IPS DF 6.9 (cell line): ENCODE measurements around the gene RAD51B.
"Not testable (repeated sequence)": the region's sequence is repeated elsewhere in the genome, so short reads cannot be mapped to it uniquely, and the experiment has no call there.

ENCODE experiments used
- DNase-seq: peaks from one replicate; pipeline ENCODE4 v3.0.0-alpha.2; 2013; ENCODE audit warnings: low read depth, low spot score
- H3K27ac ChIP-seq: one replicate; pipeline ENCODE4 v1.5.1; 2013; ENCODE audit warnings: low read length, control low read depth
- H3K27me3 ChIP-seq: 2 replicates; pipeline ENCODE4 v1.6.1; 2013; ENCODE audit warnings: mild to moderate bottlenecking, low read length; ENCODE audit not compliant: control insufficient read depth, insufficient read depth
- H3K36me3 ChIP-seq: 2 replicates; pipeline ENCODE4 v1.6.1; 2013; ENCODE audit warnings: low read length; ENCODE audit not compliant: control insufficient read depth, insufficient read depth
- H3K4me1 ChIP-seq: 2 replicates; pipeline ENCODE4 v1.6.1; 2013; ENCODE audit warnings: low read length; ENCODE audit not compliant: control insufficient read depth, insufficient read depth
- H3K4me3 ChIP-seq: 2 replicates; pipeline ENCODE4 v1.5.1; 2013; ENCODE audit warnings: mild to moderate bottlenecking, low read length
- H3K9me3 ChIP-seq: 2 replicates; pipeline ENCODE4 v1.6.1; 2013; ENCODE audit warnings: low read length, inconsistent platforms; ENCODE audit not compliant: control insufficient read depth, insufficient read depth
- whole genome bisulfite sequencing: extraction: QIAGEN DNeasy Blood & Tissue Kit; methylation state at CpG from one replicate; pipeline ENCODE4 v1.1.7; 2013; ENCODE audit warnings: mixed read lengths, missing lambda C conversion rate; ENCODE audit not compliant: insufficient read length, insufficient coverage; 5-methylcytosine and 5-hydroxymethylcytosine counted together

Gene RAD51B

GRCh38 chr14:68172216-68172615 is 352.6 kb downstream of the RAD51B start:
- H3K4me3 ChIP-seq: no peak overlapping the region
- H3K9me3 ChIP-seq: no peaks in the 10 kb centered on the region
- DNase-seq: no peak
- no peaks in the 10 kb centered on the region for H3K27me3 ChIP-seq
- WGBS: no CpG with 5 or more reads among the region's 3 CpGs
- no peak overlapping the region for H3K27ac ChIP-seq
- H3K36me3 ChIP-seq: no peaks in the 10 kb centered on the region
- H3K4me1 ChIP-seq: no peaks in the 10 kb centered on the region

DNA sequence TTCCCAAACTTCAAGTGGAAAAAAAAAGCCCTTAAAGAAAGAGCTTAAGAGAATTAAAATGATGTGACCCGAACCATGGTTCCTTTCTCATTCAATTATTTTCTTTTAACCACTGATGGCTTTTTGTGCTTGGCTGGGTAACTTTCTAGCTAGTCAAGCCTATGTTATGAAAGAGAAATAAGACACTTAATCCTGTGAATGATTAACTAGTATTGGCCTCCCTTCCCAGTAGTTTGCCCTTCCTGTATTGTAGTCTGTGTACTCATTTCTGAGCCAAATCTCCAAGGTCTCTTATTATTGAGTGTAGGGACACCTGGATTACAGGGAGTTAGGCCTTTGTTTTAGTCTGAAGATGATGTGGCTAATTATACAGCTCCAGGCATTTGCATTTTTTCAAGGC is 353.0 kb downstream of the RAD51B start:
- WGBS: no CpG with 5 or more reads among the region's 1 CpG
- H3K4me1 ChIP-seq: no peaks in the 10 kb centered on the region
- no peaks in the 10 kb centered on the region for H3K9me3 ChIP-seq
- DNase-seq: no peak
- no peaks in the 10 kb centered on the region for H3K27me3 ChIP-seq
- no peak overlapping the region for H3K27ac ChIP-seq
- H3K36me3 ChIP-seq: no peaks in the 10 kb centered on the region
- no peak overlapping the region for H3K4me3 ChIP-seq

DNA sequence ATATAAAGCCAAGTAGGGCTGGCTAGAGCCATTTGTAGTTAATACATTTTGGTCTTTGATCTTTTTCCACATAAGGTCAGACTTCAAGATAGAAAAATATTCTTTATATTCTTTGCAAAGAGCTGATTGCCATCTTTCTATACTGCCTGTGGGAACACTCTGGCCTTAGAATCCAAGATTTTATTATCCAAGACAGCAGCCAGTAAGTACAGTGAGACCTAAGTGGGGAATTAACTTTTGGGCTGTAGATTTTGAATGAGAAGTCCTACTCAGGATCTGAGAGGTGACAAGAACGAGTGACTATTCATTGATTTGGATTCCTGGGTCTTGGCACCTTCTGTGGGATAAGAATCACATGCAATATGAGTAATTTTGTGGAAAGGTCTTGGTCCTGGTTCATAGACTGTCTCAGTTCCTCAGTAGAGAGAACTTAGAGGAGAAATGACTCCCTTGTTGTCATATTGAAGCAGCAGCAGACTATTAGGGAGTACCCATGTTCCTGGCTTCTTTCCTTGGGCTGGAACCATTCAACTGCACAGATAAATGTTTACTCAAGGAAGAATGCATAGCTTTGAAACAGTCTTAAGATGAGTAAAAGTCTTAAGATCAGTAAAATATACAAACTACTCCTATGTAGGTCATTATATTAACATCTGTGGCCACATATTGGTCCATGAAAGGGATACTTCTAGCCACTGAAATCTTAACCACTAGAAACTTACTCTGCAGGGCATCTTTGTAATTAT is 353.8 kb downstream of the RAD51B start:
- Histone ChIP-seq H3K4me1 (no peaks in the 10 kb centered on the region), H3K9me3 (no peaks in the 10 kb centered on the region), H3K36me3 (no peaks in the 10 kb centered on the region), H3K27ac (no peak overlapping the region), H3K4me3 (no peak overlapping the region), H3K27me3 (no peaks in the 10 kb centered on the region)
- no peak for DNase-seq
- no CpG with 5 or more reads among the region's 1 CpG for whole genome bisulfite sequencing

DNA sequence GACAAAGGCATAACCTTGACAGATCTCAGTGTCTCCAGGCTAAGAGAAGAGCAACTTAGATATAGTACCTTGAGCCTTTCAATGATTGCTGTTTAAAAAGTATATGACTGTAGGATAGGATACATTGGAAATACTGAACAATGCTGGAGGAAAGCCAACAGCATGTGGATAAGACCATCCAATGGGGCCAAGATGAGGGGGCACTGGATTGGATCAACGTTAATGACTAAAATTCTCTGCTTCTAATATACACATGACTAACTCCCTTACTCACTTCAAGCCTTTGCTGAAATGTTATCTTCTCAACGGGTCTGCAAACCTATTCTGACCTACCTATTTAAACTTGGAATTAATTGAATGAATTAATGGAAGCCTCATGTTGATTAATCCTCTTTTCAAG is 354.9 kb downstream of the RAD51B start:
- Histone ChIP-seq H3K27me3 (no peaks in the 10 kb centered on the region), H3K27ac (no peak overlapping the region), H3K4me3 (no peak overlapping the region), H3K36me3 (no peaks in the 10 kb centered on the region), H3K9me3 (no peaks in the 10 kb centered on the region), H3K4me1 (no peaks in the 10 kb centered on the region)
- no peak for DNase-seq
- WGBS: no CpG with 5 or more reads among the region's 2 CpGs

DNA sequence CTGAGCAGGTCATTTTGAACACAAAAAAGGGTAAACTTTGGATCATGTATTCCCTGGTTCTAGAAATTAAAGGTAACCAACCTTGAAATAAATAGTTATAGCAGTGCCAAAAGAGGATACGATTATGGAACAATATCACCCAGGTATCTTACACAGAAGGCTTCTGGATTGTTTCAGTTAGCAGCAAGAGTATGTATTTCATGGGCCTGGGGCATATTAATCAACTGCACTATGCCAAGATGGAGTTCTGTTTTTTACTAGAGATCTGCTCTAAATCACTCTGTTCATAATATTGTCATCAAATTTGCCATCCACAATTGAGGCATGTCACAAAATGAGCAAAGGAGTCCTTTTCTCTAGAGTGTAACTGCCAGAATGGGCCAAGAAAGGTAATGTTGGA is 357.1 kb downstream of the RAD51B start:
- Histone ChIP-seq H3K4me3 (no peak overlapping the region), H3K27ac (no peak overlapping the region), H3K27me3 (no peaks in the 10 kb centered on the region), H3K9me3 (no peaks in the 10 kb centered on the region), H3K36me3 (no peaks in the 10 kb centered on the region), H3K4me1 (0 out of 2 replicates have a peak, but pooled peaks cover 3% of the 10 kb centered on the region)
- no peak for DNase-seq
- no CpG with 5 or more reads among the region's 1 CpG for WGBS

- H3K4me3 ChIP-seq: no peak overlapping the region
- H3K27me3 ChIP-seq: no peaks in the 10 kb centered on the region
- no peak for DNase-seq
- 0 out of 2 replicates have a peak, but pooled peaks cover 3% of the 10 kb centered on the region for H3K4me1 ChIP-seq
- no peaks in the 10 kb centered on the region for H3K9me3 ChIP-seq
- H3K27ac ChIP-seq: no peak overlapping the region
- no peaks in the 10 kb centered on the region for H3K36me3 ChIP-seq
- no CpG with 5 or more reads among the region's 3 CpGs for WGBS
These were observed 358.1 kb downstream of the RAD51B start for GRCh38 chr14:68177728-68178127.

GRCh38 chr14:68178282-68178681 is 358.7 kb downstream of the RAD51B start:
- no peak overlapping the region for H3K4me3 ChIP-seq
- whole genome bisulfite sequencing: no CpG with 5 or more reads among the region's 2 CpGs
- H3K27me3 ChIP-seq: no peaks in the 10 kb centered on the region
- no peaks in the 10 kb centered on the region for H3K9me3 ChIP-seq
- 0 out of 2 replicates have a peak, but pooled peaks cover 3% of the 10 kb centered on the region for H3K4me1 ChIP-seq
- no peak for DNase-seq
- H3K36me3 ChIP-seq: no peaks in the 10 kb centered on the region
- no peak overlapping the region for H3K27ac ChIP-seq

DNA sequence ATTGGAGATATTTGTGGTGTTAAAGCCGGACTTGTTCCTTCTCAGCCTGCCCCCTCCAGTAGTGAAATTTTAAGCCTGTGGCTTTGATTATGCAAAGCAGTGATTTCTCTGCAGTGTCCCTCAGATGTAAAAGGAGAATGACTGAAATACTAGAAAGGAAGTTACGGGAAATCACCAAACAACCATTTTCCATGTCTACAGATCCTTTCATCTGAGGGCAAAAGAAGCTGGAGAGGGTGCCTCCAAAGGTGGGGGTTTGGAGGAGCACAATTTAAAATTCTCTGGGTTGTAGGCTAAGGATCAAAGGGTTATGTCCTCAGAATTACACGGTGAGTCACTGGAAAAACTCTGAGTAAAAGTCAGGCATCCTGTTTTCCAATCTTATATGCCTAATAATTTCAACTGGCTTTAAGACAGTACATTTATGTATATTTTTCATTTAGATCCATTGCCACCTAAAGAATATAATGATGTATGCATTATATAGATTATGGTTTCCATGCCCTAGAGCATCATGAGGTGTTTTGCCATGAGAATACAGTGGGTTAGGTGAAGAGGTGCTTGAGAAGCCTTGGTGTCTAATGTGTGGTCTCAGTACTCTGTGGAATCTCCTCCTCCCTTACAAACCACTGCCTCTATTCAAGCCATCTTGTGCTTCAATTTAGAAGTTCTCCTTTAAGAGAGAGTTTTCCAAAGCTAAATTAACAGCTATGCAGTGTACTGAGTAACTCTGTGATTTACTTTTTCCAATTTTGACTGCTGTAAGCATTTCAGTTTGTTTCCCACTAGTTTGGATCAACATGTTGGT is 362.1 kb downstream of the RAD51B start:
- H3K9me3 ChIP-seq: no peaks in the 10 kb centered on the region
- no CpG with 5 or more reads among the region's 3 CpGs for WGBS
- no peaks in the 10 kb centered on the region for H3K27me3 ChIP-seq
- H3K27ac ChIP-seq: no peak overlapping the region
- H3K36me3 ChIP-seq: no peaks in the 10 kb centered on the region
- H3K4me1 ChIP-seq: 0 out of 2 replicates have a peak, but pooled peaks cover 3% of the 10 kb centered on the region
- no peak for DNase-seq
- no peak overlapping the region for H3K4me3 ChIP-seq

- DNase-seq: no peak
- Histone ChIP-seq H3K27me3 (no peaks in the 10 kb centered on the region), H3K36me3 (no peaks in the 10 kb centered on the region), H3K4me3 (no peak overlapping the region), H3K27ac (no peak overlapping the region), H3K4me1 (0 out of 2 replicates have a peak, but pooled peaks cover 3% of the 10 kb centered on the region), H3K9me3 (no peaks in the 10 kb centered on the region)
- no CpG with 5 or more reads among the region's 5 CpGs for WGBS
These were observed 362.9 kb downstream of the RAD51B start for GRCh38 chr14:68182492-68182891.

DNA sequence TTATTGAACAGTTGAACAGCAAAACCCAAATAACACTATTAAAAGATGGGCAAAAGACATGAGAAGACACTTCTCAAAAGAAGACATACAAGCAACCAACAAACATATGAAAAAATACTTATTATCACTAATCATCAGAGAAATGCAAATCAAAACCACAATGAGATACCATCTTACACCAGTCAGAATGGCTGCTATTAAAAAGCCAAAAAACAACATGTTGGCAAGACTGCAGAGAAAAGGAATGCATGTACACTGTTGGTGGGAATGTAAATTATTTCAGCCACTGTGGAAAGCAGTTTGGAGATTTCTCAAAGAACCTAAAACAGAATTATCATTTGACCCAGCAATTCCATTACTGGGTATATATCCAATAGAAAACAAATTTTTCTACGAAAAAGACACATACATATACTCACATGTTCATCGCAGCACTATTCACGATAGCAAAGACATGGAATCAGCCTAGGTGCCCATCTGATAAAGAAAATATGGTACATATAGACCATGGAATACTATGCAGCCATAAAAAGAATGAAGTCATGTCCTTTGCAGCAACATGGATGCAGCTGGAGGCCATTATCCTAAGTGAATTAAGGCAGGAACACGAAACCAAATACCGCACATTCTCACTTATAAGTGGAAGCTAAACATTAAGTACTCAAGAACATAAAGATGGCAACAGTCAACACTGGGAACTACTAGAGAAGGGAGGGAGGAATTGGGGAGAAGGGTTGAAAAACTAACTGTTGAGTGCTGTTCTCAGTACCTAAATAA is 367.1 kb downstream of the RAD51B start:
- H3K36me3 ChIP-seq, H3K4me3 ChIP-seq, H3K27ac ChIP-seq, H3K9me3 ChIP-seq, H3K4me1 ChIP-seq, H3K27me3 ChIP-seq, DNase-seq: not testable (repeated sequence)
- WGBS: no CpG with 5 or more reads among the region's 5 CpGs
